ENCODE data around the gene TFF3. TPM values are rescaled to one million over a fixed set of nuclear protein-coding genes. Genes with fewer than 3 reads are reported as not detected.
A peak's percentile ranks its signal among the peaks of the same experiment; 100 is the strongest.

Gene TFF3
- not detected for total RNA-seq

GRCh38 chr21:42315296-42315891 lies at the start of gene TFF3:
Gene TFF3, minus strand, starts transcription at chr21:42315409. Its CDS starts 35 bp downstream, at chr21:42315374.
- no peak for ATAC-seq
- Mint-ChIP-seq H3K9me3 (no peaks in the 10 kb centered on the region), H3K36me3 (no peaks in the 10 kb centered on the region), H3K27ac (no peak within 1 kb of the TSS)
- no peak for DNase-seq (ENCODE audit: low spot score in 2 of 2)

DNA sequence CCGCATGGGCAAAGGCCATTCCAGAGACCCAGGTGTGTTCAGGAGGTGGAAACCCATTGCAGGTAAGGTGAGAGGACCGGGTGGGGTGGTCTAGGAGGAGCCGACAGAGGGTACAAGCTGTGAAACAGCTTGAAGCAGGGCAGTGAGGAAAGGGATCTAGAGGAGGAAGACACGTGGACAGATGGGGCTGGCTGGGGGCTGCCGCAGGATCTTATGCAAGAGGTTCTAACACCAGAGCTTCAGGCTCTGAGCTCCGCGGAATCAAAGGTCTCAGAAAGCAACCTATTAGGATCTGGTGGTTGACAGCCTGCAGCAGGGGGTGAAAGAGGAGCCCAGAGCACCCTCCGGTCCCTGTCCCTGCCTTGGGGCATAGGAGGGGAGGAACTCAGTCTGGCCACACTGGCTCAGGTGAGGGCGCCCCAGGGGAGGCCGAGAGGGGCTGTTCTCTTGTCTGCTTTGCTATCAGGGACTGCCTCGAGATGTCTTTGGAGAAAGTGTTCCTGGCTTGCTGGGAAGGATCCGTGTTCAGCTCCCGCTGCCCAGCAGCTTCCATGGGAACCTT lies 49.2 kb upstream of the TFF3 start:
- no peak overlapping the region for H3K27ac Mint-ChIP-seq
- ATAC-seq (no peak), DNase-seq (ENCODE audit: low spot score in 2 of 2) (no peak)
- no peaks in the 10 kb centered on the region for H3K9me3 Mint-ChIP-seq
- H3K36me3 Mint-ChIP-seq = no peaks in the 10 kb centered on the region

DNA sequence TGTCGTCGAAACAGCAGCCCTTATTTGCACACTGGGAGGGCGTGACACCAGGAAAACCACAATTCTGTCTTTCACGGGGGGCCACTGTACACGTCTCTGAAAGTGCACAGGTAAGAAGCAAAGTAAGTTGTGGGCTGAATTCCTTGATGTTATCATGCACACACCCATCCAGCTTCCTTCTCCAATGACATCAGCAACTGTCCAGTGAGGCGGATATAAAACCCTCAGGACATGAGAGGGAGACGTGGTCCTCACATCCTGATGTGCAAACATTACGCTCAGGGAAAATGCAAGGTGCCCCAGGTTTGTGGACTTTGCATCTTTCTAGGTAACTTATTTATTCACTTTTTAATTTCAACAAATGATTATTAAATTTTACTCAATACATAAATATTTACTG lies 48.1 kb upstream of the TFF3 start:
- no peaks in the 10 kb centered on the region for H3K9me3 Mint-ChIP-seq
- ATAC-seq (no peak), DNase-seq (ENCODE audit: low spot score in 2 of 2) (no peak)
- no peaks in the 10 kb centered on the region for H3K36me3 Mint-ChIP-seq
- H3K27ac Mint-ChIP-seq = no peak overlapping the region

- Mint-ChIP-seq H3K36me3 (no peaks in the 10 kb centered on the region), H3K27ac (no peak overlapping the region), H3K9me3 (no peaks in the 10 kb centered on the region)
- DNase-seq (ENCODE audit: low spot score in 2 of 2) = no peak
- no peak for ATAC-seq
These were observed 47.5 kb upstream of the TFF3 start for GRCh38 chr21:42362700-42363099.

DNA sequence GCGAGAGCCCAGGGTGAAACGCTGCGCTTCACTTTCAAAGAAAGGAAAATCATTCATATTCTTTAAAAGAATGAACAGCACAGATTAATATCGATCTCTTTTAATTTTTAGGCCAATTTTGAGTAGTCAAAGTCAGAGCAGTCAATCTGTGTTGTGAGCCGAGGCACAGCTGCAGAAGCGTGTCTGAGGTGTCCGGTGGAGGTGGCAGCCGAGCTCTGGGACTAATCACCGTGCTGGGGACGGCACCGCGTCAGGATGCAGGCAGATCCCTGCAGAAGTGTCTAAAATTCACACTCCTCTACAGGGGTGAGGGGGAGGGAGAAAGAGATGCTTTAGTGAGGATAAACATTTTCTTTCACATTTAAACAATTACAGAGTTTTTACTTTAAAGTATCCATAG lies 47.0 kb upstream of the TFF3 start:
- Mint-ChIP-seq H3K27ac (no peak overlapping the region), H3K9me3 (peaks cover 0 to 4% of the 10 kb centered on the region in 2 donors), H3K36me3 (no peaks in the 10 kb centered on the region)
- ATAC-seq (no peak), DNase-seq (ENCODE audit: low spot score in 2 of 2) (no peak)

GRCh38 chr21:42361286-42361685 lies 46.1 kb upstream of the TFF3 start:
- Mint-ChIP-seq H3K36me3 (no peaks in the 10 kb centered on the region), H3K27ac (no peak overlapping the region), H3K9me3 (peaks cover 0 to 9% of the 10 kb centered on the region in 2 donors)
- DNase-seq (ENCODE audit: low spot score in 2 of 2) (no peak), ATAC-seq (no peak)

GRCh38 chr21:42360317-42360716 lies 45.1 kb upstream of the TFF3 start:
- DNase-seq (ENCODE audit: low spot score in 2 of 2) (no peak), ATAC-seq (peak in 1 of 2 donors; percentile 47)
- Mint-ChIP-seq H3K36me3 (no peaks in the 10 kb centered on the region), H3K27ac (no peak overlapping the region), H3K9me3 (peaks cover 0 to 9% of the 10 kb centered on the region in 2 donors)

GRCh38 chr21:42358937-42359336 lies 43.7 kb upstream of the TFF3 start:
- H3K9me3 Mint-ChIP-seq = peaks cover 9 to 14% of the 10 kb centered on the region in 2 donors

DNA sequence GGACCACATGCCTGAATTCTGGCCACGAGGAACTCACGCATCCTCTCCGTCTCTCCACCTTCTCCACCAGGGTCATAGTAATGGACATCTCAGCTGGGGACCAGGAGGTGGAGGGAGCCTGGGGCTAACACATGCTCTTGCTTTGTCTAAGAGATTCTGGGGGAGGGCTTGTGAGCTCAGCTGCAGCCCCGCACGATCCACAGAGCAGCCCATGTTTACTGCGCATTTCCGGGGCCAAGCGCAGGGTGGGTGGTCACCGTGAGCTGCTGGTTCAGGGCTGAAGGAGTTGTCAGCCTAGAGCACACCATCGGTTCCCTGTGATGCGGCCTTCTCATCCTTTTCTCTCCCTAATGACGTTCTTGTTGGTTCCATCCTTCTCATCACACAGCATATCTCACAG lies 43.1 kb upstream of the TFF3 start:
- ATAC-seq (no peak), DNase-seq (ENCODE audit: low spot score in 2 of 2) (no peak)
- peaks cover 14 to 20% of the 10 kb centered on the region in 2 donors for H3K9me3 Mint-ChIP-seq
- H3K36me3 Mint-ChIP-seq = peaks cover 0 to 13% of the 10 kb centered on the region in 2 donors
- H3K27ac Mint-ChIP-seq = no peak overlapping the region

More at GRCh38 chr21:42358937-42359336, 43.7 kb upstream of the TFF3 start:
- no peak for ATAC-seq
- no peak overlapping the region for H3K27ac Mint-ChIP-seq
- DNase-seq (ENCODE audit: low spot score in 2 of 2) = no peak
- H3K36me3 Mint-ChIP-seq = peaks cover 0 to 9% of the 10 kb centered on the region in 2 donors

- Mint-ChIP-seq H3K9me3 (peaks cover 15 to 24% of the 10 kb centered on the region in 2 donors), H3K27ac (no peak overlapping the region), H3K36me3 (peaks cover 0 to 13% of the 10 kb centered on the region in 2 donors)
- ATAC-seq = no peak
- no peak for DNase-seq (ENCODE audit: low spot score in 2 of 2)
These were observed 42.1 kb upstream of the TFF3 start for GRCh38 chr21:42357307-42357706.

- DNase-seq (ENCODE audit: low spot score in 2 of 2) (no peak), ATAC-seq (no peak)
- Mint-ChIP-seq H3K36me3 (peaks cover 0 to 13% of the 10 kb centered on the region in 2 donors), H3K27ac (no peak overlapping the region), H3K9me3 (peaks cover 15 to 24% of the 10 kb centered on the region in 2 donors)
These were observed 41.4 kb upstream of the TFF3 start for GRCh38 chr21:42356650-42357049.

- no peak for ATAC-seq
- no peak for DNase-seq (ENCODE audit: low spot score in 2 of 2)
- peaks cover 0 to 13% of the 10 kb centered on the region in 2 donors for H3K36me3 Mint-ChIP-seq
- H3K9me3 Mint-ChIP-seq = peaks cover 15 to 24% of the 10 kb centered on the region in 2 donors
- no peak overlapping the region for H3K27ac Mint-ChIP-seq
These were observed 40.8 kb upstream of the TFF3 start for GRCh38 chr21:42356046-42356445.

GRCh38 chr21:42353623-42354022 lies 38.4 kb upstream of the TFF3 start:
- Mint-ChIP-seq H3K9me3 (peaks cover 15 to 24% of the 10 kb centered on the region in 2 donors), H3K27ac (peak overlapping the region in 1 of 2 donors; percentile 83), H3K36me3 (peaks cover 0 to 13% of the 10 kb centered on the region in 2 donors)
- DNase-seq (ENCODE audit: low spot score in 2 of 2) = no peak
- ATAC-seq = no peak

- ATAC-seq = no peak
- Mint-ChIP-seq H3K9me3 (peaks cover 15 to 23% of the 10 kb centered on the region in 2 donors), H3K36me3 (peaks cover 0 to 13% of the 10 kb centered on the region in 2 donors), H3K27ac (peak overlapping the region in 1 of 2 donors; percentile 67)
- peak in 1 of 2 donors; percentile 25 for DNase-seq (ENCODE audit: low spot score in 2 of 2)
These were observed 37.4 kb upstream of the TFF3 start for GRCh38 chr21:42352441-42353095.

DNA sequence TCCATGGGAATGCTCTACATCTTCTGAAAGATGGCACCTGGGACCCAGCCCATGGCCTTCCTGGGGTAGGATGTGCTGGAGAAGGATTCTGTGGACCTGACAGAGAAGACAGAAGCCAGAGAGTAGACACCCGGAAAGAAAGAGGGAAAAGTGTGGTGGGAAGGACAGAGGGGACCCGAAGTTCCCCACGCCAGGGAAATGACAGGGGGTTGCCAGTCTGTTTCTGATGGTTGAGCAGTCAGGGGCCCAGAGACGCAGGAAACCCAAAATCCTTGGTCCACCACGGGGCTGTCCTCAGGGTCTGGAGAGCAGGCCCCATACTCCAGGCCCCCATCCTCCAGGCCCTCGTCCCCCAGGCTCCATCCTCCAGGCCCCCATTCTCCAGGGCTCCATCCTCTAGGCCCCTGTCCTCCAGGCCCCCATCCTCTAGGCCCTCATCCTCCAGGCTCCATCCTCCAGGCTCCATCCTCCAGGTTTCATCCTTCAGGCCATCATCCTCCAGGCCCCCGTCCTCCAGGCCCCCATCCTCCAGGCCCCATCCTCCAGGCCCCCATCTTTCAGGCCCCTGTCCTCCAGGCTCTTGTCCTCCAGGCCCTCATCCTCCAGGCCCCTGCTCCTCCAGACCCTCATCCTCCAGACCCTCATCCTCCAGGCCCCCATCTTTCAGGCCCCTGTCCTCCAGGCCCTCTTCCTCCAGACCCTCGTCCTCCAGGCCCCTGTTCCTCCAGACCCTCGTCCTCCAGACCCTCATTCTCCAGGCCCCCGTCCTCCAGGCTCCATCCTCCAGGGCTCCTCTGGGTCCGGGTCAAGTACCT lies 36.6 kb upstream of the TFF3 start:
- DNase-seq (ENCODE audit: low spot score in 2 of 2) (peak in 1 of 2 donors; percentile 42), ATAC-seq (no peak)
- peaks cover 0 to 13% of the 10 kb centered on the region in 2 donors for H3K36me3 Mint-ChIP-seq
- peak overlapping the region; percentile 50 to 67 for H3K27ac Mint-ChIP-seq
- peaks cover 15 to 16% of the 10 kb centered on the region in 2 donors for H3K9me3 Mint-ChIP-seq

GRCh38 chr21:42350927-42351426 lies 35.8 kb upstream of the TFF3 start, which contains the start of gene TFF2:
Gene TFF2, minus strand, starts transcription at chr21:42350994. Its CDS starts 37 bp downstream, at chr21:42350957.
- peaks cover 15% of the 10 kb centered on the region in 2 donors for H3K9me3 Mint-ChIP-seq
- DNase-seq (ENCODE audit: low spot score in 2 of 2) (no peak), ATAC-seq (no peak)
- H3K36me3 Mint-ChIP-seq = peaks cover 0 to 13% of the 10 kb centered on the region in 2 donors
- H3K27ac Mint-ChIP-seq = peak within 1 kb of the TSS in 1 of 2 donors; percentile 50

Measured in activated naive CD4-positive, alpha-beta T cell treated with anti-CD3 and anti-CD28 coated beads, Interleukin-2, amount 50 U/mL, for 72 hours (primary cell).